IPS-20b (cell line): ENCODE measurements around the gene FGF21.

Source experiments
- H3K27ac ChIP-seq: one replicate; pipeline ENCODE4 v1.5.1; 2013; ENCODE audit warnings: low read length
- H3K27me3 ChIP-seq: 2 replicates; pipeline ENCODE4 v1.6.1; 2013; ENCODE audit warnings: mild to moderate bottlenecking, low read length, inconsistent platforms; ENCODE audit not compliant: insufficient read depth
- H3K36me3 ChIP-seq: 2 replicates; pipeline ENCODE4 v1.6.1; 2013; ENCODE audit warnings: low read depth, mild to moderate bottlenecking, inconsistent platforms, low read length, moderate library complexity; ENCODE audit not compliant: insufficient read depth
- H3K4me1 ChIP-seq: 2 replicates; pipeline ENCODE4 v1.6.1; 2013; ENCODE audit warnings: mild to moderate bottlenecking, control low read depth, inconsistent platforms, low read length, moderate library complexity; ENCODE audit not compliant: insufficient read depth
- H3K4me3 ChIP-seq: 2 replicates; pipeline ENCODE4 v1.5.1; 2013; ENCODE audit warnings: mild to moderate bottlenecking, low read length, inconsistent platforms
- H3K9ac ChIP-seq: 2 replicates; pipeline ENCODE4 v1.6.1; 2013; ENCODE audit warnings: low read depth, mild to moderate bottlenecking, inconsistent platforms, low read length, moderate library complexity
- H3K9me3 ChIP-seq: 2 replicates; pipeline ENCODE4 v1.6.1; 2013; ENCODE audit warnings: mild to moderate bottlenecking, low read depth, low read length, inconsistent platforms; ENCODE audit not compliant: insufficient read depth

The FGF21 gene

DNA sequence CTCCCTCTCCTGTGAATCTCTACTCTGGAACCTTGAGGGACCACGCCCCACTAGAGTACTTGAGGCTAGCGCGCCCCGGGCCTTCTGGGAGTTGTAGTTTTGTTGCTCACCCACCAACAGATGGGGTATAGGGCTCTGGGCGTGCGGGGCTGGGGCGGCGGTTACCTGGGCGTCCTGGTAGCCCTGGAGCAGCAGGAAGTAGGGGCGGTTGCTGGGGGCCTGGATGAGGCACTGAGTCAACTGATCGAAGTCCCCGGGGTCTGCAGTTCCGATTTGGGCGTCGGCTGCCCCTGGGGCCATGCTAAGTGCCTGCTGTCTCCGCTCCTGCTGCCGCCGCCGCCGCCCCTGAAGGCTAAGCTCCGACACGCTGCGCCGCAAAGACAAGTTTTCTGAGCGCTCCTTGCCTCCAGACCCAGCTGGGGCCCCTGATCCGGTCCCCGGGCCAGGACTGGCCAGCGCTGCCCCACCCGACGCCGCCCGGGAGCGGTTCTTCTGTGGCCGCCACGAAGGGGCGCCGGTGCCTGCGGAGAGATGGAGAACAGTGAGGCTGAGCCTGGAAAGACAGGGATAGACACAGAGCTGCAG, 20.2 kb upstream of the FGF21 start:
- H3K9ac ChIP-seq = peak overlapping the region; percentile 48; the same call in 1 of the 2 replicates
- peak overlapping the region; percentile 65 for H3K4me3 ChIP-seq
- peaks cover 12% of the 10 kb centered on the region for H3K27me3 ChIP-seq
- H3K27ac ChIP-seq = no peak overlapping the region
- no peaks in the 10 kb centered on the region for H3K36me3 ChIP-seq
- no peaks in the 10 kb centered on the region for H3K9me3 ChIP-seq
- H3K4me1 ChIP-seq = peaks cover 4% of the 10 kb centered on the region; the same call in 1 of the 2 replicates

DNA sequence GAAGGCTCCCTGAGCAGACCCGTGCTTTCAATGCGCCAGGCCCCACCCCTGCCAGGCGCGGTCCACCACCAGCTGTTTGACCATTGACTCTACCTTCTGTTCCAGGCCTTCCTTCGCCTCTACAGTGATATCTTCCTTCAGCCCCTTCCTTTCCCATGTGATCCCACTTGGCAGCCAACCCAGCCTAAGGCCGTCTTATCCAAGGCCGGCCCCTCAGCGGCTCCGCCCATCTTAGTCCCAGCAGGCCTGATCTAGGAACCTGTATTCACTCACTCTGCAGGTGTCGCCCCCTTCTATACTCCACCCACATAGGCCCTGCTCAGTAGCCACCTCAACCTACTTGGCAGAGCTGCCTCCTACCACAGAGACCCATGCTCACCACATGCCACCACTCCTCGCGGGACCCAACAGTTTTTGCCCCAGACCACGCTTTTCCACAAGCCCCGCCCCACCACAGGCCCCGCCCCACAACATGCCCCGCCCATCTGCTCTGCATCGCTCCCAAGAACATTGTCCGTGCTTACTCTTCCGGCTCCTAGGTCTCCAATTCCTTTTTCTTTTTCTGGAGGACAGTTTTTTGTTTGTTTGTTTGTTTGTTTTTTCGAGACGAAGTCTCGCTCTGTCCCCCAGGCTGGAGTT, 17.8 kb upstream of the FGF21 start:
- Histone ChIP-seq H3K36me3 (no peaks in the 10 kb centered on the region), H3K27ac (no peak overlapping the region), H3K27me3 (peaks cover 24% of the 10 kb centered on the region), H3K4me3 (no peak overlapping the region), H3K9me3 (no peaks in the 10 kb centered on the region), H3K4me1 (peaks cover 4% of the 10 kb centered on the region; the same call in 1 of the 2 replicates), H3K9ac (no peak overlapping the region)

DNA sequence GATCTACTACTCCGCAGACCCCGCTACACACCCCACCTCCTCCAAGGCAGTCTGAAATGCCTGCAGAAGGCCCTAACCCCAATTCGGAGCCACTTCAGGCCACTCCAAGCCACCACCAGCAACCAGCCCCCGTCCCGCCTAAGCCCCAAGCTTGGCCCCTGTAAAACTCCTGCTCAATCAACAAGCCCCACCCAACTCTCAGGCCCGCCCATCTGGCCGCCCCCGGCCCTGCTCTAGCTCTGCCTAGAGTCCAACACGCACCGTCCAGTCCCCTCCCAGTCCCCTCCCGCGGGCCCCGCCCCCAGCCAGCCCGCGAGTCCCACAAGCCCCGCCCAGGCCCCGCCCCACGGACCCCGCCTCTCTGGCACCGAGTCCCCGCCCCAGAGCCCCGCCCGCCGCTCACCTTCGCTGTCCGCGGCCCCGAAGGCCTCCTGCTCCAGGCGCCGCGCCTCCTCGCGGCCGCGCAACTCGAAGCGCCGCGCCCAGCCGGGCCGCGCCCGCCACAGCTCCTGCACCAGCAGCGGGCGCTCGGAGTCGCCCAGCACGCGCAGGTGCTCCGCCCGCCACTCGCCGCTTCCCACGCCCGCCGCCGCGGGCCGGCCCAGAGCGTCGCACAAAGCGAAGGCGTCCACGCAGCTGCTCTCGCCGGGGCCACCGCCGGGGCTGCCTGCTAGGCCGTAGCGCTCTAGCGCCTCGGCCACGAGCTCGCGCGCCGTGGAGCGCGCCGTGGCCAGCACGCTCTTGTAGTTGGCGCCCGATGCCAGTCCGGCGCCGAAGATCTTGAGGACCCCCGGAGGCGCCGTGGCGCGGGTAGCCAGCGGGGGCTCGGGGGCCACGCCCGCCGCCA, 16.5 kb upstream of the FGF21 start:
- Histone ChIP-seq H3K9me3 (no peaks in the 10 kb centered on the region), H3K4me1 (peaks cover 4% of the 10 kb centered on the region; the same call in 1 of the 2 replicates), H3K4me3 (peak overlapping the region; percentile 63), H3K36me3 (no peaks in the 10 kb centered on the region), H3K9ac (peak overlapping the region; percentile 42; the same call in 1 of the 2 replicates), H3K27ac (no peak overlapping the region), H3K27me3 (peaks cover 24% of the 10 kb centered on the region)

DNA sequence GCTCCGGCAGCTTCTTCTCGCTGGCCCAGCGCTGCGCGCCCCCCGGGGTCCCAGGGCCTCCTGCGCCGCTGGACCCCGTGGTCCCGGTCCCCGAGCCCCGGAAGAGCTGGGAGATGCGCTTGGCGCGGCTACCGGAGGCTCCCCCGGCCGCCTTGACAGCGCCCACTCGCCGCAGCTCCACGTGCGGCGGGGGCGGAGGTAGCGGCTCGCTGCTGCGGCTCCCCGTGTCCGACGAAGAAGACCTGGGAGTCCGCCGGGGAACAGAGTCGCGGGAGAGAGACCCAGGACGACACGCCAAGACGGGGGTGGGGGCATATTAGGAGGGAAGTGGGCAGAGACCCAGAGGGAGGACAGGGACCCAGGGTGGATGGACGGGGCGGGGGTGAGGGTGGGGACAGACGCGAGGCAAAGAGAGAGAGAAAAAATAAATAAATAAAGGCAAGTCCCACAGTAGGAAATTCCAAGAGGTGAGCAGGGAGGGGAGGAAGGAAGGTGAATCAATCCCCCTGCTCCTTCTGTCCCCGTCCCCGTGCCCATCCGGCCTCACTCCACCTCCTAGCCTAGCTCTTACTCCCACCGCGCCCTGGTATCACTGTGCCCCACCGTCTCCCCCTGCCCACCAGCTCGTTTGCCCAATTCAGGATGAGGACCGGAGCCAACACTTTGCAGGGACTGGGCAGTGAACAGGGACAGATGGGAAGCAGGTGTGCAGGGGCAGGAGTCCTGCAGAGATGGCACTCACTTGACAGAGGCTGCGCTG, 15.7 kb upstream of the FGF21 start:
- no peak overlapping the region for H3K27ac ChIP-seq
- peaks cover 4% of the 10 kb centered on the region; the same call in 1 of the 2 replicates for H3K4me1 ChIP-seq
- H3K9ac ChIP-seq = no peak overlapping the region

DNA sequence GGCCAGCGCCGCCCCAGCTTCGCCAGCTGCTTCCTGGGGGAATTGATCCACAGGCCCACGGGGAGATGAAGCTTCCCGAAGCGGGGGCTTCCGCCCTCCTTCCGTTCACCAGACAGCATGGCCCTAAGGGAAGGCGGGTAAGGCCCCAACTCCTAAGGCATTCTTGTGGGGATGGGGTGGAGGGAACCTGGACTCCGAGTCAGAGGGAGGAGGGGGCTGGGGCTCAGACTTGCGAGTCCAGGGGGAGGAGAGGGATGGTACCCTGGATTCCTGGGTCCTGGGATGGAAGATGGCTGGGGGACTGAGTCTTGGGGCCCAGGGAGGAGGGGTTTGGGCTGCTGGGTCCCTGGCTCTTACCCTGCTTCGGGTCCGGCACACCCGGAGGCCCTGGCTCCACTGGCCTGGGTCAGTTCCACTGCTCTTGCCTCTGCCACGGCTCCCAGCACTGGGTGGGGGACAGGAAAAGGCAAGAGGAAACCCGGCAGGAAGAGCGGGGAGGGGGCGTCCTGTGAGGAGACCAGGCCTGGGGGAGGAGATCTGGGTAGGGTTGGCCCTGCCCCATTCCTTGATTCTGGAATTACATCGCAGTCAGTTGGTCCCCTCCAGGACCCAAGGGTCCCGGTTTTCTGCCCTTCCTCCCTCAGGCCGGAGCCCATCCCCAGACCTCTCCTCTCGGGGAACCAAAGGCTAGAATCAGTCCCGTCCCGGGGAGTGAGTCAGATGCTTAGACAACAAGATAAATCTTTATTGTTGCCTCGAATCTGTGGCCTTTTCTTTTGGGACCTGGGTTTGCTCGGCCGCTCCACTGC, 15.0 kb upstream of the FGF21 start, which contains the start of gene RASIP1:
RASIP1 (minus strand) TSS at position 447 of the 809 bp plus-strand sequence; CDS start at position 119, 328 bp downstream.
- Histone ChIP-seq H3K36me3 (no peaks in the 10 kb centered on the region), H3K4me3 (peak within 1 kb of the TSS; percentile 63; the same call in 1 of the 2 replicates), H3K27me3 (peaks cover 24% of the 10 kb centered on the region), H3K9me3 (no peaks in the 10 kb centered on the region), H3K27ac (no peak within 1 kb of the TSS), H3K9ac (no peak within 1 kb of the TSS), H3K4me1 (peaks cover 4% of the 10 kb centered on the region; the same call in 1 of the 2 replicates)

More for the DNA sequence above, 15.7 kb upstream of the FGF21 start:
- Histone ChIP-seq H3K9me3 (no peaks in the 10 kb centered on the region), H3K27me3 (peaks cover 24% of the 10 kb centered on the region), H3K36me3 (no peaks in the 10 kb centered on the region), H3K4me3 (peak overlapping the region; percentile 63; the same call in 1 of the 2 replicates)

DNA sequence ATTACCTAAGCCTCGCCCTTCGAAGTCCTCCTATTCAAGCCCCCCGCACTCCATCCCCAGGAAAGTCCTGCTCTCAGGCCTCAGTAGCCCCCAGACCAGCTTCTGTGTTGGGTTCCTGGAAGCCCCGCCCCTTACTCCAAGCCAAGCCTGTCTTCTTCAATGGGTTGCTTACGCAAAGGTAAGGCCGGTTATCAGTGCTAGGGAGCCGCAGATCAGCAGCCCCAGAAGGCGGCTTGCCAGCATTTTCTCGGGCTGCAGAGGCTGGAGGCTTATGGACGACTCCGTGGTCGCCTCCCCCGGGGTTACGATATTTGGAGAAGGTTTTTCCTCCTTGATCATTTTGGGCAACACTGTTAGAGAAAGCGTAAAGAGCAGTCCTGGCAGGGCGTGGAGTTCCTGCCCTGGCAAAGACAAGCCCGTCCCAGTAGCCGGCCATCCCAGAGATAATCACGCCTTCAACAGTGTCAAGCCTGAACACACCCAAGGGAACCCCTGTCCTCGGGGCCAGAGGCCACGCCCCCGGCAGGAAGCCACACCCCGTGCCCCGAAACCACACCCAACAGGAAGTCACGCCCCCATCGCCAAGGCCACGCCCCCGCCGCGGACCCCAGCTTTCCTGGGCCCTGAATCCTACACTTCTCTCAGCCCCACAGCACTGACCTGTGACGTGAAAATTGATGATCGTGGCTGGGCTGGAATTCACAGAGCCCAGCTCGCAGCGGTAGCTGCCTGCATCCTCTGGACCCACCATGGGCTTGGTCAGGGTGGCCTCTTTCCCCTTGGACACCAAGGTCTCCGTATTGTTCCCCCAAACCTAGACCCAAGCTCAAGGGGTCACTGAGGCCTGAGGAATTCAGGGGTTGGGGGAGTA, 14.0 kb upstream of the FGF21 start:
- H3K27ac ChIP-seq = no peak overlapping the region
- H3K4me1 ChIP-seq = peaks cover 4% of the 10 kb centered on the region; the same call in 1 of the 2 replicates
- no peak overlapping the region for H3K9ac ChIP-seq

DNA sequence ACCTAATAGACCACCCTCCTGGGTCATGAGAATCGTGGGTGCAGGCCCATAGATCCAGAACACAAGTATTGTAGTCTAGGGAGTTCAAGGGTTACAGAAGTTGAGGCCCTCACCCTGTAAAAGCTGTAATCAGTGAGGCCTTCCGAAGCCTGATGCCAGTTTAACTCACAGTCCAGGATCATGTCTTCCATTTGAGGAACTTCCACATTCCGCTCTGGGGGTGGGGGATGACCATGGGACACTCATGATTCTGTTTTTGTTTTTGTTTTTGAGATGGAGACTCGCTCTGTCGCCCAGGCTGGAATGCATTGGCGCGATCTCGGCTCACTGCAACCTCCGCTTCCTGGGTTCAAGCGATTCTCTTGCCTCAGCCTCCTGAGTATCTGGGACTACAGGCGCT, 13.2 kb upstream of the FGF21 start:
- peaks cover 4% of the 10 kb centered on the region; the same call in 1 of the 2 replicates for H3K4me1 ChIP-seq
- no peaks in the 10 kb centered on the region for H3K9me3 ChIP-seq
- no peak overlapping the region for H3K9ac ChIP-seq
- no peak overlapping the region for H3K27ac ChIP-seq
- H3K27me3 ChIP-seq = peaks cover 24% of the 10 kb centered on the region
- H3K4me3 ChIP-seq = 0 out of 2 replicates have a peak overlapping the region, but pooled peaks have one; percentile 41
- H3K36me3 ChIP-seq = no peaks in the 10 kb centered on the region

More for the DNA sequence above, 14.0 kb upstream of the FGF21 start:
- H3K9me3 ChIP-seq = no peaks in the 10 kb centered on the region
- peaks cover 24% of the 10 kb centered on the region for H3K27me3 ChIP-seq
- H3K4me3 ChIP-seq = peak overlapping the region; percentile 41
- H3K36me3 ChIP-seq = no peaks in the 10 kb centered on the region

DNA sequence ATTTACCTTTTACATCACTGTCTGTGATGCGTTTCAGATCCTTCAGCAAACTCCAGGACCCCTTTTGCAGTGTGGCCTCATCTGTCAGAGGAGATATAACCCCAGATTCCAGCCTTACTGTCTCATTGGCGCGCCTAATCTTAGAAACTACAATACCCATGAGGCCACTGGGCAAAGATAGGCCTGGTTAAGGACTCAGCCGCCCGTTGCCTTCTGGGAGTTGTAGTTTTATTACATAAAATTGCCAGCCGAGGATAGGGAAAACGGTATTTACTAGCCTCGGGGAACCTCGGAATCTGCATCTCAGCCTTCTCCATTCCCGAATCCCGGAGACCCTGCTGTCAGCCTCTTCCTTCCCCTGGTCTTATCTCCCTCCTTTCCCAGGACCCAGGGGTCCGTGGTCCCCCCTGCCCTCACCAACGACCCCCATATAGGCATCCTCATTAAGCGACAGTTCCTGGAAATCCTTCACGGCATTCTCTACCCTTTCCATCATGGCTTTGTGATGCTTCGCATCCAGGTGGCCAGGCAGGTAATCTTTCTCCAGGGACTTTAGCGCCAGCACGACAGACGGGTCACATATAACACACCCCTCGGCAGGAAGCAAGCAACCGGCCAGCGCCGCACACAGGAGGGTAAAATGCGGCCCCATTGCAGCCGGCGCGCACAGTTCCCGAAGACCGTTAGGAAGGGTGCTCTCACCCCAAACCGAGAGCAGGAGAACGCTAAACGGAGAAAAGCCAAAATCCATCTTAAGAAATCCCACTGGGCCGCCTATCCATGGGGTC, 9.9 kb upstream of the FGF21 start:
- no peaks in the 10 kb centered on the region for H3K9me3 ChIP-seq

DNA sequence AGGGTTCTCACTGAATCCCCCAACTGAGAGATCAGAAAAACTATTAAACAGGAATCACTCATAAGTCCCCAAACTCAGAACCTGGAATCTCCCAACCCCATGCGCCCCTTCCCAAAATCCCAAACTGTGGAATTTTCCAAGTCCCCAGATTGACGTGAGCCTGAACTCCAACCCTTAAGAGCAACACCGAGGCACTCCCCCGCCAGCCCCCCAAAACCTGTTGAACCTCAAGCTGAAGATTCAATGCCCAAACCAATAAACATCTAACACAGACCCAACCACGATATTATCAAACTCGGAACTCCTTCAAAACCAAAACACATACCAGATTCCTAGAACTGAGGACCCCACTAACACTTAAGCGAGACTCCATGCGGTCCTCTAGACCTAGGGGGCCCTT, 9.2 kb upstream of the FGF21 start:
- Histone ChIP-seq H3K27ac (peak overlapping the region; percentile 3), H3K9ac (peak overlapping the region; percentile 69; the same call in 1 of the 2 replicates), H3K4me1 (no peaks in the 10 kb centered on the region; the same call in 1 of the 2 replicates), H3K9me3 (no peaks in the 10 kb centered on the region), H3K27me3 (peaks cover 2% of the 10 kb centered on the region; the same call in 1 of the 2 replicates), H3K36me3 (peaks cover 23% of the 10 kb centered on the region), H3K4me3 (peak overlapping the region; percentile 82; the same call in 1 of the 2 replicates)

More for the DNA sequence above, 9.9 kb upstream of the FGF21 start:
- Histone ChIP-seq H3K9ac (no peak overlapping the region), H3K4me1 (no peaks in the 10 kb centered on the region; the same call in 1 of the 2 replicates), H3K27me3 (peaks cover 9% of the 10 kb centered on the region), H3K27ac (no peak overlapping the region), H3K4me3 (no peak overlapping the region), H3K36me3 (peaks cover 19% of the 10 kb centered on the region; the same call in 1 of the 2 replicates)
